ENCODE results near the gene GLO1. TPM values are rescaled to one million over a fixed set of nuclear protein-coding genes. Genes with fewer than 3 reads are reported as not detected.

GLO1 gene
- total and polyA plus RNA-seq, 2 experiments from 2014 or later: 137 to 170 TPM

DNA sequence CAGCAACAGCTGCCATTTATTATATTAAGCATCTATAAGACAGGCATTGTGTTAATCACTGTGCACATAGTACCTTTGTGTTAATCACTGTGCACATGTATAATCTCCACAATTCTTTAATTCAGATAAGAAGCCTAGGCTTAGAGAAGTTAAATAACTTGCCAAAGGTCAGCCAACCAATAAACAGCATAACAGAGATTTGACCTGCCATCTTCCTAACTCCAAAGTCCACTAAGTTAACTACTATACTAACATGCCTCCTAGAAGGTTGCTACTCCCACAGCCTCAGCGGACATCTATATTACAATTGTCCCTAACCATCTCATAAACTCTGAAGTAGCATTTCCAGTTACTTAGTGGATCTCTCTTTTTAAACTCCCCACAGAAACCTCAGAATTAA, 66.9 kb downstream of the GLO1 start:
- Histone ChIP-seq H3K9me2 (replicated peaks; ENCODE audit: insufficient read depth) (no peaks in the 10 kb centered on the region), H2AFZ (no peak overlapping the region), H3K4me1 (ENCODE audit: insufficient read depth) (peaks cover 11% of the 10 kb centered on the region), H4K20me1 (ENCODE audit: insufficient read depth, poor library complexity, severe bottlenecking) (no peaks in the 10 kb centered on the region), H3K36me3 (replicated peaks; ENCODE audit: insufficient read depth, low read depth) (no peaks in the 10 kb centered on the region), H3K27ac (peak overlapping the region; percentile 8), H3K4me3 (no peak overlapping the region), H3K4me2 (peak overlapping the region; percentile 5), H3K27me3 (no peaks in the 10 kb centered on the region), H3K79me2 (peaks cover 81% of the 10 kb centered on the region), H3K9me3 (ENCODE audit: low read depth) (no peaks in the 10 kb centered on the region)
- no peak for DNase-seq (ENCODE audit: low spot score)
- TF ChIP-seq, protein P1, sequence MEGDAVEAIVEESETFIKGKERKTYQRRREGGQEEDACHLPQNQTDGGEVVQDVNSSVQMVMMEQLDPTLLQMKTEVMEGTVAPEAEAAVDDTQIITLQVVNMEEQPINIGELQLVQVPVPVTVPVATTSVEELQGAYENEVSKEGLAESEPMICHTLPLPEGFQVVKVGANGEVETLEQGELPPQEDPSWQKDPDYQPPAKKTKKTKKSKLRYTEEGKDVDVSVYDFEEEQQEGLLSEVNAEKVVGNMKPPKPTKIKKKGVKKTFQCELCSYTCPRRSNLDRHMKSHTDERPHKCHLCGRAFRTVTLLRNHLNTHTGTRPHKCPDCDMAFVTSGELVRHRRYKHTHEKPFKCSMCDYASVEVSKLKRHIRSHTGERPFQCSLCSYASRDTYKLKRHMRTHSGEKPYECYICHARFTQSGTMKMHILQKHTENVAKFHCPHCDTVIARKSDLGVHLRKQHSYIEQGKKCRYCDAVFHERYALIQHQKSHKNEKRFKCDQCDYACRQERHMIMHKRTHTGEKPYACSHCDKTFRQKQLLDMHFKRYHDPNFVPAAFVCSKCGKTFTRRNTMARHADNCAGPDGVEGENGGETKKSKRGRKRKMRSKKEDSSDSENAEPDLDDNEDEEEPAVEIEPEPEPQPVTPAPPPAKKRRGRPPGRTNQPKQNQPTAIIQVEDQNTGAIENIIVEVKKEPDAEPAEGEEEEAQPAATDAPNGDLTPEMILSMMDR (IDR thresholded peaks at IDR 0.05; ENCODE audit: poor library complexity): no peak
- TF ChIP-seq EZH2 (IDR thresholded peaks at IDR 0.05; ENCODE audit: borderline replicate concordance) (no peak), EZH2phosphoT487 (IDR thresholded peaks at IDR 0.05; ENCODE audit: low read depth, severe bottlenecking, unreplicated experiment) (no peak)
- 77% methylated on average over 1 of the region's 1 CpG for WGBS (ENCODE audit: low lambda C conversion rate, missing lambda C conversion rate)

- Histone ChIP-seq H3K9me2 (replicated peaks; ENCODE audit: insufficient read depth) (no peaks in the 10 kb centered on the region), H3K4me1 (ENCODE audit: insufficient read depth) (peaks cover 3% of the 10 kb centered on the region), H2AFZ (no peak overlapping the region), H3K4me3 (no peak overlapping the region), H3K36me3 (replicated peaks; ENCODE audit: insufficient read depth, low read depth) (no peaks in the 10 kb centered on the region), H4K20me1 (ENCODE audit: insufficient read depth, poor library complexity, severe bottlenecking) (no peaks in the 10 kb centered on the region), H3K4me2 (no peak overlapping the region), H3K79me2 (peaks cover 88% of the 10 kb centered on the region), H3K27ac (no peak overlapping the region), H3K9me3 (ENCODE audit: low read depth) (no peaks in the 10 kb centered on the region), H3K27me3 (no peaks in the 10 kb centered on the region)
- no peak for TF ChIP-seq EZH2phosphoT487 (IDR thresholded peaks at IDR 0.05; ENCODE audit: low read depth, severe bottlenecking, unreplicated experiment)
- no peak for TF ChIP-seq EZH2 (IDR thresholded peaks at IDR 0.05; ENCODE audit: borderline replicate concordance)
- TF ChIP-seq, protein P1 (IDR thresholded peaks at IDR 0.05; ENCODE audit: poor library complexity): no peak
- 87% methylated on average over 1 of the region's 1 CpG for WGBS (ENCODE audit: low lambda C conversion rate, missing lambda C conversion rate)
- DNase-seq (ENCODE audit: low spot score): no peak
Measured at GRCh38 chr6:38634518-38634917, 68.4 kb downstream of the GLO1 start.

DNA sequence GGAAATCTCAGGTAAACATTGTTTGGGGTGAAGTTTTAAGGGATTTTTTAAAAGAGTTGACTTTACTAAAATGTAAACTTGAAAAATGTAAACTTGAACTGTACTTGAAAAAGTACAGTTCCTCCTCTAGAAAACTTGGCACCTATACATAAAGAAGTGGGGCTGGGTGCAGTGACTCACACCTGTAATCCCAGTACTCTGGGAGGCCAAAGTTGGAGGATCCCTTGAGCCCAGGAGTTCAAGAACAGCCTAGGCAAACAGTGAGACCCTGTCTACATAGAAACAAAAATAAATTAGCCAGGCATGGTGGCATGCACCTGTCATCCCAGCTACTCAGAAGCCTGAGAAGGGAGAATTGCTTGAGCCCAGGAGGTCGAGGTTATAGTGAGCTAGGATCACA, 70.5 kb downstream of the GLO1 start:
- Histone ChIP-seq H3K27ac (no peak overlapping the region), H3K4me3 (no peak overlapping the region), H3K79me2 (peaks cover 93% of the 10 kb centered on the region), H2AFZ (no peak overlapping the region), H3K4me2 (no peak overlapping the region), H3K9me2 (replicated peaks; ENCODE audit: insufficient read depth) (no peaks in the 10 kb centered on the region), H3K4me1 (ENCODE audit: insufficient read depth) (peaks cover 3% of the 10 kb centered on the region), H4K20me1 (ENCODE audit: insufficient read depth, poor library complexity, severe bottlenecking) (peaks cover 7% of the 10 kb centered on the region), H3K27me3 (no peaks in the 10 kb centered on the region), H3K9me3 (ENCODE audit: low read depth) (no peaks in the 10 kb centered on the region), H3K36me3 (replicated peaks; ENCODE audit: insufficient read depth, low read depth) (no peaks in the 10 kb centered on the region)
- TF ChIP-seq EZH2phosphoT487 (IDR thresholded peaks at IDR 0.05; ENCODE audit: low read depth, severe bottlenecking, unreplicated experiment): no peak
- no peak for TF ChIP-seq EZH2 (IDR thresholded peaks at IDR 0.05; ENCODE audit: borderline replicate concordance)
- TF ChIP-seq, protein P1 (IDR thresholded peaks at IDR 0.05; ENCODE audit: poor library complexity): no peak
- 85% methylated on average over 1 of the region's 1 CpG for WGBS (ENCODE audit: low lambda C conversion rate, missing lambda C conversion rate)
- no peak for DNase-seq (ENCODE audit: low spot score)
